Measurements from ENCODE around the gene ITM2A.

DNA sequence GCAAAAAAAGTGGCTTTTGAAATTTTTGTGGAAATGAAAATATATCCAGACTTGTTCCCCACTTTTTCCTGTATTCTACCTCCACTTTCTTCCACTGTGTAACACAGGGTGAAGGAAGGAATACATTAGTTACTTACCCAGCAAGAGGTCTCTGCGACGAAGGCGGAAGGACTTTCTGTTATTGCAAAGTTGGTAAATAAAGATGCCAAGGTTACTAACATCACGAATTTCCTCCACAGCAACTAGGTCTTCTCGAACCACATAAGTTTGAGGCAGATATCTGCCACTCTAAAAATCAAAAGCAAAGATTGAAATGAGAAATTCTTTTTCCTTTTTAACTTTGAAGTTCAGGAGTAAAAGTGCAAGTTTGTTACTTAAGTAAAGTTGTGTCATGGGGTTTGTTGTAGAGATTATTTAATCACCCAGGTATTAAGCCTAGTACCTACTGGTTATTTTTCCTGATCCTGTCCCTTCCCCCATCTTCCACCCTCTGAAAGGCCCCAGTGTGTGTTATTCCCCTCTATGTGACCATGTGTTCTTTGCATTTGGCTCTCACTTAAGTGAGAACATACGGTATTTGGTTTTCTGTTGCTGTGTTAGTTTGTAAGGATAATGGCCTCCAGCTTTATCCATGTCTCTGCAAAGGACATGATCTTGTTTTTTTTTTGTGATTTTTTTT lies 5.8 kb downstream of the ITM2A start:
- TF ChIP-seq POLR2A (IDR thresholded peaks at IDR 0.05) = no peak
- no peak for TF ChIP-seq POLR2AphosphoS5 (IDR thresholded peaks at IDR 0.05)
- no peak for TF ChIP-seq CTCF (IDR thresholded peaks at IDR 0.05)
- TF ChIP-seq EP300 (IDR thresholded peaks at IDR 0.05) = no peak

All from gastroesophageal sphincter (tissue), 3 donors.